ENCODE data around the gene PAFAH1B1.
"Not testable (repeated sequence)": the region's sequence is repeated elsewhere in the genome, so short reads cannot be mapped to it uniquely, and the experiment has no call there.

Gene PAFAH1B1

DNA sequence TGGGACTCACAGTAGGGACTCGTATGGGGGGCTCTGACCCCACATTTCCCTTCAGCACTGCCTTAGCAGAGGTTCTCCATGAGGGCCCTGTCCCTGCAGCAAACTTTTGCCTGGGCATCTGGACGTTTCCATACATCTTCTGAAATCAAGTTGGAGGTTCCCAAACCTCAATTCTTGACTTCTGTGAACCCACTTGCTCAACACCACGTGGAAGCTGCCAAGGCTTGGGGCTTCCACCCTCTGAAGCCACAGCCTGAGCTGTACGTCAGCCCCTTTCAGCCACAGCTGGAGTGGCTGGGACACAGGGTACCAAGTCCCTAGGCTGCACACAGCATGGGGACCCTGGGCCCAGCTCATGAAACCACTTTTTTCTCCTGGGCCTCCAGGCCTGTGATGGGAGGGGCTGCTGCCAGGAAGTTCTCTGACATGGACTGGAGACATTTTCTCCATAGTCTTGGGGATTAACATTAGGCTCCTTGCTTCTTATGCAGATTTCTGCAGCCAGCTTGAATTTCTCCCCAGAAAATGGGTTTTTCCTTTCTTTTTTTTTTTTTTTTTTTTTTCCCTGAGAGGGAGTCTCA lies 29.4 kb downstream of the PAFAH1B1 start:
- H3K9me3 ChIP-seq (ENCODE audit: low read length); H3K36me3 ChIP-seq (ENCODE audit: insufficient read depth, low read length); H3K4me3 ChIP-seq (ENCODE audit: low read depth in 1 of 2, low read length in 2 of 2); H3K27ac ChIP-seq (ENCODE audit: low read depth, low read length); H3K9ac ChIP-seq (ENCODE audit: low read length); H3K27me3 ChIP-seq (ENCODE audit: control insufficient read depth in 1 of 2, insufficient read depth in 2 of 2, low read length in 2 of 2): not testable (repeated sequence)
- peaks cover 19% of the 10 kb centered on the region for H3K4me1 ChIP-seq (ENCODE audit: insufficient read depth, low read length)

DNA sequence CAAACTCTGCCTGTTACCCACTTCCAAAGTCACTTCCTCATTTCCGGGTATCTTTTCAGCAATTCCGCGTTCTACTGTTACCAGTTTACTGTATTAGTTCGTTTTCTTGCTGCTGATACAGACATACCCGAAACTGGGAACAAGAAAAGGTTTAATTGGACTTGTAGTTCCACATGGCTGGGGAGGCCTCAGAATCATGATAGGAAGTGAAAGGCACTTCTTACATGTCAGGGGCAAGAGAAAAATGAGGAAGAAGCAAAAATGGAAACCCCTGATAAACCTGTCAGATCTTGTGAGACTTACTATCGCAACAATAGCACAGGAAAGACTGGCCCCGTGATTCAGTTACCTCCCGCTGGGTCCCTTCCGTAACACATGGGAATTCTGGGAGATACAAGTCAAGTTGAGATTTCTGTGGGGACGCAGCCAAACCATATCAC lies 30.9 kb downstream of the PAFAH1B1 start:
- H3K4me1 ChIP-seq (ENCODE audit: insufficient read depth, low read length): peaks cover 19% of the 10 kb centered on the region

DNA sequence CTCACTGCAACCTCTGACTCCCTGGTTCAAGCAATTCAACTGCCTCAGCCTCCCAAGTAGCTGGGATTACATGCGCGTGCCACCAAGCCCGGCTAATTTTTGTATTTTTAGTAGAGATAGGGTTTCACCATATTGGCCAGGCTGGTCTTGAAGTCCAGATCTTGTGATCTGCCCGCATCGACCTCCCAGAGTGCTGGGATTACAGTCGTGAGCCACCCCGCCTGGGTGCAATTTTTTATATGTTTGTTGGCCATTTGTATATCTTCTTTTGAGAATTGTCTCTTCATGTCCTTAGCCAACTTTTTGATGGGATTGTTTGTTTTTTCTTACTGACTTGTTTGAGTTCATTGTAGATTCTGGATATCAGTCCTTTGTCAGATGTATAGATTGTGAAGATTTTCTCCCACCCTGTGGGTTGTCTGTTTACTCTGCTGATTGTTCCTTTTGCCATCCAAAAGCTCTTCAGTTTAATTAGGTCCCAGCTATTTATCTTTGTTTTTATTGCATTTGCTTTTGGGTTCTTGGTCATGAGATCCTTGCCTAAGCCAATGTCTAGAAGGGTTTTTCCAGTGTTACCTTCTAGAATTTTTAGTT lies 33.3 kb downstream of the PAFAH1B1 start:
- not testable (repeated sequence) for H3K36me3 ChIP-seq (ENCODE audit: insufficient read depth, low read length); H3K9me3 ChIP-seq (ENCODE audit: low read length); H3K27me3 ChIP-seq (ENCODE audit: control insufficient read depth in 1 of 2, insufficient read depth in 2 of 2, low read length in 2 of 2); H3K27ac ChIP-seq (ENCODE audit: low read depth, low read length); H3K9ac ChIP-seq (ENCODE audit: low read length); H3K4me3 ChIP-seq (ENCODE audit: low read depth in 1 of 2, low read length in 2 of 2)
- H3K4me1 ChIP-seq (ENCODE audit: insufficient read depth, low read length): peaks cover 26% of the 10 kb centered on the region

More for the DNA sequence above, 30.9 kb downstream of the PAFAH1B1 start:
- Histone ChIP-seq H3K36me3 (ENCODE audit: insufficient read depth, low read length) (no peaks in the 10 kb centered on the region), H3K27ac (ENCODE audit: low read depth, low read length) (no peak overlapping the region), H3K4me3 (ENCODE audit: low read depth in 1 of 2, low read length in 2 of 2) (no peak overlapping the region), H3K9ac (ENCODE audit: low read length) (no peak overlapping the region), H3K27me3 (ENCODE audit: control insufficient read depth in 1 of 2, insufficient read depth in 2 of 2, low read length in 2 of 2) (no peaks in the 10 kb centered on the region), H3K9me3 (ENCODE audit: low read length) (no peaks in the 10 kb centered on the region)

DNA sequence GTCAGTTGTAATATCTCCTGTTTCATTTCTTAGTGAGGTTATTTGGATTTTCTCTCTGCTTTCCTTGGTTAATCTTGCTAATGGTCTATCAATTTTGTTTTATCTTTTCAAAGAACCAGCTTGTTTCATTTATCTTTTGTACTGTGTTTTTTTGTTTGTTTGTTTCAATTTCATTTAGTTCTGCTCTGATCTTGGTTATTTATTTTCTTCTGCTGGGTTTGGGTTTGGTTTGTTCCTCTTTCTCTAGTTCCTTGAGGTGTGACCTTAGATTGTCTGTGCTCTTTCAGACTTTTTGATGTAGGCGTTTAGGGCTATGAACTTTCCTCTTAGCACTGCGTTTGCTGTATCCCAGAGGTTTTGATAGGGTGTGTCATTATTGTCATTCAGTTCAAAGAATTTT lies 35.5 kb downstream of the PAFAH1B1 start:
- H3K4me3 ChIP-seq (ENCODE audit: low read depth in 1 of 2, low read length in 2 of 2); H3K9ac ChIP-seq (ENCODE audit: low read length): not testable (repeated sequence)
- peaks cover 34% of the 10 kb centered on the region for H3K4me1 ChIP-seq (ENCODE audit: insufficient read depth, low read length)

DNA sequence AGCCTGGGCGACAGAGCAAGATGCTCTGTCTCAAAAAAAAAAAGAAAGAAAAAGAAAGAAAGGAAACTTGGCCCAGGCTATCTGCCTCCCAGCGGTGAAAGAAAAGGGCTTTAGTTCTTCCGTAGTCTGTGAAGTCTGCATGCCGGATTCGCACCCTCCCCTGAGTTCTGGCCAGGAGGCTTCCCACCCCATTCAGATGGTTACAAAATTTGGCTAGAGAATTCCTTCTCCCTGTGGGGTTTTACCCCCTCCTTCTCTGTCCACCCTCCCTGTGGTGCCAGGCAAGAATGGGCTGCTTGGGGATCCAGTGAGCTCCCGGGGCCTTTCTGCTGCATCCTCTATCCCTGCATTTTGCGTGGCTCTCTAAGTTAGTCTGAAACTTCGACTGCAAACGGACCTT lies 37.8 kb downstream of the PAFAH1B1 start:
- H3K9me3 ChIP-seq (ENCODE audit: low read length): no peaks in the 10 kb centered on the region
- peaks cover 28% of the 10 kb centered on the region for H3K4me1 ChIP-seq (ENCODE audit: insufficient read depth, low read length)
- no peak overlapping the region for H3K27ac ChIP-seq (ENCODE audit: low read depth, low read length)
- H3K27me3 ChIP-seq (ENCODE audit: control insufficient read depth in 1 of 2, insufficient read depth in 2 of 2, low read length in 2 of 2): no peaks in the 10 kb centered on the region
- no peak overlapping the region for H3K4me3 ChIP-seq (ENCODE audit: low read depth in 1 of 2, low read length in 2 of 2)
- H3K9ac ChIP-seq (ENCODE audit: low read length): no peak overlapping the region
- H3K36me3 ChIP-seq (ENCODE audit: insufficient read depth, low read length): no peaks in the 10 kb centered on the region

More for the DNA sequence above, 35.5 kb downstream of the PAFAH1B1 start:
- not testable (repeated sequence) for H3K36me3 ChIP-seq (ENCODE audit: insufficient read depth, low read length); H3K27ac ChIP-seq (ENCODE audit: low read depth, low read length); H3K9me3 ChIP-seq (ENCODE audit: low read length); H3K27me3 ChIP-seq (ENCODE audit: control insufficient read depth in 1 of 2, insufficient read depth in 2 of 2, low read length in 2 of 2)

DNA sequence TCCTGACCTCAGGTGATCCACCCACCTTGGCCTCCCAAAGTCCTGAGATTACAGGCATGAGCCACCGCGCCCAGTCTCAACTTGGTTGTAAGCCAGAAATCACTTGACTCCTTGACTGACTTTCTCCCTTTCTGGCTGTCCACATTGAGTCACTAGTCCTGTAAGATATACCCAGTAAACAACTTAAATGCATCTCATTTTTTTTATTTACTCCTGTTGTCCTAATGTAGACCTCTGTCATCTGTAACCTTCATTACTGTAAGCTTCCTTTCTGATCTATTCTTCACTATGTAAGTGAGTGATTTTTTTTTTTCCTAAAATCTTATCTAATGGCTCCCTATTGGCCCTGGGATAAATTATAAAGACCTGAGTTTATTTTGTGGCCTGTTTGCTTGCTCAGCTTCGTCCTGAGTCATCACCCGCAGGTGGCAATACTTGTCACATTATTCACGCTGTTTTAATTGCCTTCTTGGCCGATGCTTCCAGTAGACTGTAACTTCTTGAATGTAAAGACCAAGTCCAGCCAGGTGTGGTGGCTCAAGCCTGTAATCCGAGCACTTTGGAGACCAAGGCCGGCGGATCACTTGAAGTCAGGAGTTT lies 41.0 kb downstream of the PAFAH1B1 start:
- H3K36me3 ChIP-seq (ENCODE audit: insufficient read depth, low read length): peaks cover 3% of the 10 kb centered on the region
- H3K9ac ChIP-seq (ENCODE audit: low read length): no peak overlapping the region
- H3K27ac ChIP-seq (ENCODE audit: low read depth, low read length): no peak overlapping the region
- peaks cover 28% of the 10 kb centered on the region for H3K4me1 ChIP-seq (ENCODE audit: insufficient read depth, low read length)
- no peaks in the 10 kb centered on the region for H3K27me3 ChIP-seq (ENCODE audit: control insufficient read depth in 1 of 2, insufficient read depth in 2 of 2, low read length in 2 of 2)
- no peak overlapping the region for H3K4me3 ChIP-seq (ENCODE audit: low read depth in 1 of 2, low read length in 2 of 2)
- H3K9me3 ChIP-seq (ENCODE audit: low read length): no peaks in the 10 kb centered on the region

DNA sequence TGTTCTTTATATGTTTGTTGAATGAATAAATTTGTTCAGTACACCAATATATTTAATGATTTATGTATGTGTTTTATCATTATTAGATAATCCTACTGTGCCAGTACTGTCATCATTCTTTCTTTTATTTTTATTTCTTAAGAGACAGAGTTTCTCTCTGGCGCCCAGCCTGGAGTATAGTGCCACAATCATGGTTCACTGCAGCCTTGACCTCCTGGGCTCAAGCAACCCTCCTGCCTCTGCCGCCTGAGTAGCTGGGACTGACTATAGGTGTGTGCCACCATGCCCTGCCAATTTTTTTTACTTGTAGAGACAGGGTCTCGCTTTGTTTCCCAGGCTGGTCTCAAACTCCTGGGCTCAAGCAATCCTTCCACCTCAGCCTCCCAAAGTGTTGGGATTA lies 41.8 kb downstream of the PAFAH1B1 start:
- Histone ChIP-seq H3K36me3 (ENCODE audit: insufficient read depth, low read length) (peaks cover 3% of the 10 kb centered on the region), H3K4me3 (ENCODE audit: low read depth in 1 of 2, low read length in 2 of 2) (no peak overlapping the region), H3K27ac (ENCODE audit: low read depth, low read length) (no peak overlapping the region), H3K4me1 (ENCODE audit: insufficient read depth, low read length) (peaks cover 28% of the 10 kb centered on the region), H3K9ac (ENCODE audit: low read length) (no peak overlapping the region), H3K27me3 (ENCODE audit: control insufficient read depth in 1 of 2, insufficient read depth in 2 of 2, low read length in 2 of 2) (no peaks in the 10 kb centered on the region), H3K9me3 (ENCODE audit: low read length) (no peaks in the 10 kb centered on the region)

DNA sequence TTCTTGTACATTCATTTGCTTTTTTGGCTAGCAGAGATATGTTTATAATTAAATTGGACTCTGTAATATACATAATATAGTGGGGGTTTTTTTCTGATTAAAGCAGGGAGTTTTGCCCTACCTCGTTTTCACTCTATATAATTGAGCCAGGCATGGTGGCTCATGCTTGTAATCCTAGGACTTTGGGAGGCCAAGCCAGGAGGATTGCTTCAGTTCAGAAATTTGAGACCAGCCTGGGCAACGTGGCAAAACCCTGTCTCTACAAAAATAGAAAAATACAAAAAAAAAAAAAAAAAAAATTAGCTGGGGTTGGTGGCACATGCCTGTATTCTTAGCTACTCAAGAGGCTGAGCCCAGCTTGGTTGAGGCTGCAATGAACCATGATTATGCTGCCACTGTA lies 42.2 kb downstream of the PAFAH1B1 start:
- Histone ChIP-seq H3K4me3 (ENCODE audit: low read depth in 1 of 2, low read length in 2 of 2) (no peak overlapping the region), H3K9me3 (ENCODE audit: low read length) (no peaks in the 10 kb centered on the region), H3K36me3 (ENCODE audit: insufficient read depth, low read length) (peaks cover 5% of the 10 kb centered on the region), H3K27me3 (ENCODE audit: control insufficient read depth in 1 of 2, insufficient read depth in 2 of 2, low read length in 2 of 2) (no peaks in the 10 kb centered on the region), H3K27ac (ENCODE audit: low read depth, low read length) (no peak overlapping the region), H3K9ac (ENCODE audit: low read length) (no peak overlapping the region), H3K4me1 (ENCODE audit: insufficient read depth, low read length) (peaks cover 24% of the 10 kb centered on the region)

DNA sequence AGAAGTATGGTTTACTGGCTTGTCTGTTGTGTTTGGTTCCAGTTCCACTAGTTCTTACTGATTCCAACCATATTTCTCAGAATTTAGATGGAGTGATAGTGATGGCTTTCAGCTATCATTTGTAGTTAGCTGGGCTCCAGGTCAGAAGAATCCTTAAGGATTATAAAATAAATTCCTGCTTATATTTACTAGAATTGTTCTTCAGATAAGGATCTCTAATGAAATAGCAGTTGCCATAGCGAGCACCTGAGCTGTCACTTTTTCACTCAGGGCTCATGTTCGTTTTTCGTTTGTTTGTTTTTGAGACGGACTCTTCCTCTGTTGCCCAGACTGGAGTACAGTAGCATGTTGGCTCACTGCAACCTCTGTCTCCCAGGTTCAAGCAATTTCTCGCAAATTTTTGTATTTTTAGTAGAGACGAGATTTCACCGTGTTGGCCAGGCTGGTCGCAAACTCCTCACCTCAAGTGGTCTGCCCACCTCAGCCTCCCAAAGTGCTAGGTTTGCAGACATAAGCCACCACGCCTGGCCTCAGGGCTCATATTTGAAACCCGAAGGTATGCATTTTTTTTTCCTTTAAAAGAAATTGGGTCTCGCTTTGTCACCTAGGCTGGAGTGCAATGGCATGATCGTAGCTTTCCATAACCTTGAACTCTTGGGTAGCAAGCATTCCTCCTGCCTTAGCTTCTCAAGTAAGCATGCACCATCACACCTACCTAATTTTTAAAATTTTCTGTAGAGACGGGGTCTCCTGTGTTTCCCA lies 42.9 kb downstream of the PAFAH1B1 start:
- Histone ChIP-seq H3K27ac (ENCODE audit: low read depth, low read length) (no peak overlapping the region), H3K9me3 (ENCODE audit: low read length) (no peaks in the 10 kb centered on the region), H3K4me3 (ENCODE audit: low read depth in 1 of 2, low read length in 2 of 2) (no peak overlapping the region), H3K4me1 (ENCODE audit: insufficient read depth, low read length) (peaks cover 18% of the 10 kb centered on the region), H3K36me3 (ENCODE audit: insufficient read depth, low read length) (peaks cover 9% of the 10 kb centered on the region), H3K27me3 (ENCODE audit: control insufficient read depth in 1 of 2, insufficient read depth in 2 of 2, low read length in 2 of 2) (no peaks in the 10 kb centered on the region), H3K9ac (ENCODE audit: low read length) (no peak overlapping the region)

DNA sequence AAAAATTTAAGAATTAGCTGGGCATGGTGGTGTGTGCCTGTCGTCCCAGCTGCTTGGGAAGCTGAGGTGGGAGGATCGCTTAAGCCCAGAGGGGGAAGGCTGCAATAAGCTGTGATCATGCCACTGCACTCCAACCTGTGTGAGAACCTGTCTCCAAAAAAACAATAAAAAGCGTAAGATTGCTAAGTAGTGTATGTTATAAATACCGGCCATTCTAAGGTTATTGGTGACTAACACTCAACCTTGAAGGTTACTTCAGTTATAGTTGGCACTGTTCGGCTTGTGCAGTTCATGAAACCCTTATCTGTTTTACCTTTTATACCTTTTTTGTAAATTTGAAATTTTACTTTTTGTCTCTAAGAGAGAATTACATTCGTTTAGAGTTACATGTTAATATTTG lies 44.0 kb downstream of the PAFAH1B1 start:
- Histone ChIP-seq H3K4me3 (ENCODE audit: low read depth in 1 of 2, low read length in 2 of 2) (no peak overlapping the region), H3K9ac (ENCODE audit: low read length) (no peak overlapping the region), H3K36me3 (ENCODE audit: insufficient read depth, low read length) (peaks cover 13% of the 10 kb centered on the region), H3K27ac (ENCODE audit: low read depth, low read length) (no peak overlapping the region), H3K9me3 (ENCODE audit: low read length) (no peaks in the 10 kb centered on the region), H3K27me3 (ENCODE audit: control insufficient read depth in 1 of 2, insufficient read depth in 2 of 2, low read length in 2 of 2) (no peaks in the 10 kb centered on the region), H3K4me1 (ENCODE audit: insufficient read depth, low read length) (peaks cover 10% of the 10 kb centered on the region)

DNA sequence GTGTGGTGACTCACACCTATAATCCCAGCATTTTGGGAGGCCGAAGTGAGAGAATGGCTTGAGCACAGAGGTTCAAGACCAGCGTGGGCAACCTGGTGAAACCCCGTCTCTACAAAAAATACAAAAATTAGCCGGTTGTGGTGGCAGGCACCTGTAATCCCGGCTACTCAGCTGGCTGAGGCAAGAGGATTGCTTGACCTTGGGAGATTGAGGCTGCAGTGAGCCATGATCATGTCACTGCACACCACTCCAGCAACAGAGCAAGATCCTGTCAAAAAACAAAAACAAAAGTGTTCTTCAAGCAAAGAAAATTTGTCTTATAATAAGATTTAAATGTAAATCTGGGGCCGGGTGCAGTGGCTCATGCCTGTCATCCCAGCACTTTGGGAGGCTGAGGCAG lies 51.5 kb downstream of the PAFAH1B1 start:
- H3K27me3 ChIP-seq (ENCODE audit: control insufficient read depth in 1 of 2, insufficient read depth in 2 of 2, low read length in 2 of 2): no peaks in the 10 kb centered on the region
- no peak overlapping the region for H3K4me3 ChIP-seq (ENCODE audit: low read depth in 1 of 2, low read length in 2 of 2)
- peaks cover 10% of the 10 kb centered on the region for H3K36me3 ChIP-seq (ENCODE audit: insufficient read depth, low read length)
- no peak overlapping the region for H3K27ac ChIP-seq (ENCODE audit: low read depth, low read length)
- no peak overlapping the region for H3K9ac ChIP-seq (ENCODE audit: low read length)
- H3K4me1 ChIP-seq (ENCODE audit: insufficient read depth, low read length): no peaks in the 10 kb centered on the region
- H3K9me3 ChIP-seq (ENCODE audit: low read length): no peaks in the 10 kb centered on the region
